Endothelial cell (in vitro differentiated cells): ENCODE measurements around the gene MAN2A2. TPM values are rescaled to one million over a fixed set of nuclear protein-coding genes. Genes with fewer than 3 reads are reported as not detected.

Source experiments
- DNase-seq: peaks from one replicate; pipeline ENCODE4 v3.0.0; 2021; ENCODE audit warnings: low spot score
- H3K27ac Mint-ChIP-seq: one replicate; pipeline ENCODE4 v1.8.0; 2021; ENCODE audit warnings: mixed read lengths, inconsistent platforms; ENCODE audit not compliant: unreplicated experiment
- H3K27me3 Mint-ChIP-seq: one replicate; pipeline ENCODE4 v1.8.0; 2021; ENCODE audit warnings: mild to moderate bottlenecking, moderate library complexity, mixed read lengths, inconsistent platforms; ENCODE audit not compliant: unreplicated experiment
- H3K36me3 Mint-ChIP-seq: one replicate; pipeline ENCODE4 v1.8.0; 2021; ENCODE audit warnings: mild to moderate bottlenecking, low read depth, mixed read lengths, inconsistent platforms; ENCODE audit not compliant: unreplicated experiment
- H3K4me1 Mint-ChIP-seq: one replicate; pipeline ENCODE4 v1.8.0; 2021; ENCODE audit warnings: mild to moderate bottlenecking, mixed read lengths, inconsistent platforms; ENCODE audit not compliant: unreplicated experiment
- H3K4me3 Mint-ChIP-seq: one replicate; pipeline ENCODE4 v1.8.0; 2021; ENCODE audit warnings: mild to moderate bottlenecking, mixed read lengths, inconsistent platforms; ENCODE audit not compliant: unreplicated experiment
- H3K9me3 Mint-ChIP-seq: one replicate; pipeline ENCODE4 v1.8.0; 2021; ENCODE audit warnings: mixed read lengths, inconsistent platforms; ENCODE audit not compliant: unreplicated experiment
- CTCF ChIP-seq: fragments of 200-600 bp; sonication (generic); IDR thresholded peaks from one replicate; pipeline ENCODE4 v1.5.0; 2021; ENCODE audit warnings: antibody characterized with exemption; ENCODE audit not compliant: unreplicated experiment
- total RNA-seq: library from RNA; stranded (reverse); fragmentation: NEBNext Ultra II Directional; extraction: Animal tissue kit (Norgen Biotek cat#: 25700); gene quantifications from one replicate; pipeline ENCODE4 v1.2.1, GENCODE V29; 2021; ENCODE audit not compliant: unreplicated experiment

The MAN2A2 gene
- total RNA-seq, 1 donor from 2014 or later: 72.2 TPM

GRCh38 chr15:90949979-90950675 is 47.0 kb downstream of the MAN2A2 start:
- TF ChIP-seq CTCF: no peak
- Mint-ChIP-seq H3K27me3 (peaks cover 6% of the 10 kb centered on the region), H3K27ac (no peak overlapping the region), H3K4me1 (no peaks in the 10 kb centered on the region), H3K9me3 (no peaks in the 10 kb centered on the region), H3K4me3 (no peak overlapping the region), H3K36me3 (peaks cover 31% of the 10 kb centered on the region)
- no peak for DNase-seq

GRCh38 chr15:90950676-90951075 is 47.6 kb downstream of the MAN2A2 start:
- Mint-ChIP-seq H3K27ac (no peak overlapping the region), H3K4me1 (no peaks in the 10 kb centered on the region), H3K9me3 (no peaks in the 10 kb centered on the region), H3K27me3 (peaks cover 8% of the 10 kb centered on the region), H3K4me3 (no peak overlapping the region), H3K36me3 (peaks cover 31% of the 10 kb centered on the region)
- TF ChIP-seq CTCF: no peak
- DNase-seq: no peak

- H3K36me3 Mint-ChIP-seq: peaks cover 28% of the 10 kb centered on the region
- H3K4me3 Mint-ChIP-seq: no peak overlapping the region
- no peaks in the 10 kb centered on the region for H3K9me3 Mint-ChIP-seq
- DNase-seq: no peak
- peaks cover 2% of the 10 kb centered on the region for H3K4me1 Mint-ChIP-seq
- H3K27me3 Mint-ChIP-seq: peaks cover 12% of the 10 kb centered on the region
- no peak overlapping the region for H3K27ac Mint-ChIP-seq
- TF ChIP-seq CTCF: no peak
Measured at GRCh38 chr15:90952901-90953677, 50.0 kb downstream of the MAN2A2 start.

GRCh38 chr15:90953947-90954711 is 51.0 kb downstream of the MAN2A2 start:
- no peak for DNase-seq
- Mint-ChIP-seq H3K36me3 (peaks cover 20% of the 10 kb centered on the region), H3K4me3 (peak overlapping the region; percentile 83), H3K9me3 (no peaks in the 10 kb centered on the region), H3K4me1 (peaks cover 2% of the 10 kb centered on the region), H3K27me3 (peaks cover 12% of the 10 kb centered on the region), H3K27ac (peak overlapping the region; percentile 48)
- TF ChIP-seq CTCF: no peak
